Spinal cord (tissue), 4 donors: ENCODE measurements around the gene RTCB. TPM values are rescaled to one million over a fixed set of nuclear protein-coding genes. Genes with fewer than 3 reads are reported as not detected.

Source experiments
- polyA plus RNA-seq, 2 donors: library from polyadenylated mRNA; unstranded; fragments of 120-200 nt; gene quantifications; one replicate each; pipeline ENCODE4 v1.2.1, GENCODE V29; 2013; ENCODE audit not compliant: insufficient read length in 2 of 2
- small RNA-seq: library from RNA; depleted of rRNA; stranded (forward); fragments of <200 nt; gene quantifications from one replicate; pipeline ENCODE3, GENCODE V24; 2014; ENCODE audit warnings: low replicate concordance
- total RNA-seq, 2 donors: library from RNA; depleted of rRNA in 1 of 2; stranded (reverse); fragments of 120-200 nt in 1 of 2; fragments of >200 nt in 1 of 2; gene quantifications; one replicate each; pipeline versions ENCODE4 v1.2.3 to v1.2.4, GENCODE V29; 2013 to 2014

Gene RTCB
- total and polyA plus RNA-seq, 4 donors: 70.2 to 99.6 (median 74.4) TPM

Small RNAs within 50 kb of the gene (small RNA-seq; reads per million reads assigned to genes)
- gene AL021937.2 (not detected), gene IGLVIVOR22-2 (not detected), gene RF02171 (not detected), gene RF02172 (not detected)

Other genes with a start within 250 kb of the RTCB start
- 1 to 10 TPM in 1 of 2 donors, under 1 TPM in 1; 0.33 to 1.8 TPM for gene RFPL2, start 207.2 kb downstream of the RTCB start, total RNA-seq
- gene RFPL2, start 207.2 kb downstream of the RTCB start, polyA plus RNA-seq: 1 to 10 TPM; 2.5 to 6.6 TPM
- gene SLC5A4, start 156.9 kb downstream of the RTCB start, total RNA-seq: 1 to 10 TPM in 1 of 2 donors, under 1 TPM in 1; 0.72 to 1.1 TPM
- gene SLC5A4, start 156.9 kb downstream of the RTCB start, polyA plus RNA-seq: under 1 TPM; 0.59 to 0.98 TPM
- not detected for gene RFPL3, start 54.4 kb downstream of the RTCB start, total RNA-seq
- gene RFPL3, start 54.4 kb downstream of the RTCB start, polyA plus RNA-seq: under 1 TPM; 0.38 to 0.47 TPM
- gene BPIFC, start 52.2 kb upstream of the RTCB start, total RNA-seq: not detected
- under 1 TPM; 0.12 to 0.49 TPM for gene BPIFC, start 52.2 kb upstream of the RTCB start, polyA plus RNA-seq
- 100 to 1,000 TPM; 106 to 117 TPM for gene FBXO7, start 62.6 kb upstream of the RTCB start, total RNA-seq
- 100 to 1,000 TPM; 108 to 109 TPM for gene FBXO7, start 62.6 kb upstream of the RTCB start, polyA plus RNA-seq